GM23338 (cell line): ENCODE results near the gene EPHB3. TPM values are rescaled to one million over a fixed set of nuclear protein-coding genes. Genes with fewer than 3 reads are reported as not detected.

Experiments used
- ATAC-seq: fragments of 200-7000 bp; cut with Tn5 transposase; 3 replicates; pipeline ENCODE4 v1.9.1; 2020
- DNase-seq: peaks from one replicate; pipeline ENCODE4 v3.0.0-alpha.2; 2015; ENCODE audit warnings: low spot score
- H2AFZ ChIP-seq: fragments of 200-600 bp; sonication (generic); 2 replicates; pipeline ENCODE4 v1.8.0; 2016; ENCODE audit warnings: antibody characterized with exemption, mild to moderate bottlenecking, moderate library complexity
- H3F3A ChIP-seq: fragments of 200-600 bp; sonication (generic); replicated peaks from 2 replicates; pipeline ENCODE4 v1.8.0; 2017; ENCODE audit warnings: antibody characterized with exemption, mixed run types, low read depth
- H3K27ac ChIP-seq: fragments of 200-600 bp; sonication (generic); 2 replicates; pipeline ENCODE4 v1.6.1; 2016; ENCODE audit warnings: low read depth
- H3K27me3 ChIP-seq: fragments of 200-600 bp; sonication (generic); 2 replicates; pipeline ENCODE4 v1.8.0; 2016; ENCODE audit warnings: mild to moderate bottlenecking, mixed run types, moderate library complexity; ENCODE audit not compliant: insufficient read depth
- H3K36me3 ChIP-seq: fragments of 200-600 bp; sonication (generic); 2 replicates; pipeline ENCODE4 v1.8.0; 2016; ENCODE audit warnings: mild to moderate bottlenecking; ENCODE audit not compliant: insufficient read depth
- H3K4me1 ChIP-seq: fragments of 200-600 bp; sonication (generic); 2 replicates; pipeline ENCODE4 v1.8.0; 2016; ENCODE audit warnings: mild to moderate bottlenecking, moderate library complexity; ENCODE audit not compliant: insufficient read depth
- H3K4me2 ChIP-seq: fragments of 200-600 bp; sonication (generic); 2 replicates; pipeline ENCODE4 v1.7.1; 2017; ENCODE audit warnings: mixed run types
- H3K4me3 ChIP-seq: fragments of 200-600 bp; sonication (generic); 2 replicates; pipeline ENCODE4 v1.6.1; 2016; ENCODE audit warnings: mixed run types
- H3K79me2 ChIP-seq: fragments of 200-600 bp; sonication (generic); replicated peaks from 2 replicates; pipeline ENCODE4 v1.8.0; 2017; ENCODE audit warnings: mild to moderate bottlenecking; ENCODE audit not compliant: insufficient read depth
- H3K9me2 ChIP-seq: fragments of 200-600 bp; sonication (generic); 2 replicates; pipeline ENCODE4 v1.8.0; 2017; ENCODE audit not compliant: insufficient read depth
- H4K20me1 ChIP-seq: fragments of 200-600 bp; sonication (generic); replicated peaks from 2 replicates; pipeline ENCODE4 v1.8.0; 2017; ENCODE audit warnings: mild to moderate bottlenecking; ENCODE audit not compliant: insufficient read depth
- H3K27ac Mint-ChIP-seq: 2 replicates; pipeline ENCODE4 v1.8.0; 2020; ENCODE audit warnings: inconsistent platforms, mild to moderate bottlenecking, moderate library complexity, mixed read lengths
- H3K27me3 Mint-ChIP-seq: 3 replicates; pipeline ENCODE4 v1.8.0; 2022; ENCODE audit warnings: low read depth, mild to moderate bottlenecking, moderate library complexity, mixed read lengths, inconsistent platforms; ENCODE audit not compliant: insufficient read depth, poor library complexity
- H3K36me3 Mint-ChIP-seq: 3 replicates; pipeline ENCODE4 v1.8.0; 2021; ENCODE audit warnings: low read depth, mild to moderate bottlenecking, inconsistent platforms, moderate library complexity, mixed read lengths
- H3K4me1 Mint-ChIP-seq: 3 replicates; pipeline ENCODE4 v1.8.0; 2020; ENCODE audit warnings: mild to moderate bottlenecking, inconsistent platforms, mixed read lengths
- H3K4me3 Mint-ChIP-seq: 3 replicates; pipeline ENCODE4 v1.8.0; 2021; ENCODE audit warnings: moderate library complexity, mild to moderate bottlenecking, inconsistent platforms, mixed read lengths
- H3K9me3 Mint-ChIP-seq: 3 replicates; pipeline ENCODE4 v1.8.0; 2020; ENCODE audit warnings: moderate library complexity, mild to moderate bottlenecking, inconsistent platforms, mixed read lengths
- CREB1 ChIP-seq: fragments of 250-450 bp; sonication (Bioruptor Pico); IDR thresholded peaks from 2 replicates; pipeline ENCODE4 v1.5.0; 2020; ENCODE audit warnings: low read depth, mild to moderate bottlenecking, moderate library complexity
- EZH2 ChIP-seq: fragments of 200-600 bp; sonication (generic); IDR thresholded peaks from one replicate; pipeline ENCODE4 v1.8.0; 2017; ENCODE audit warnings: antibody characterized with exemption, mild to moderate bottlenecking, low read depth; ENCODE audit not compliant: unreplicated experiment
- EZH2phosphoT487 ChIP-seq: fragments of 200-600 bp; sonication (generic); IDR thresholded peaks from one replicate; pipeline ENCODE4 v1.8.1; 2018; ENCODE audit warnings: antibody characterized with exemption; ENCODE audit not compliant: unreplicated experiment
- JUNB ChIP-seq: IDR thresholded peaks from one replicate; pipeline ENCODE4 v1.6.1; 2016; ENCODE audit warnings: antibody characterized with exemption; ENCODE audit not compliant: unreplicated experiment
- NANOG ChIP-seq: IDR thresholded peaks from 2 replicates; pipeline ENCODE4 v1.6.1; 2016; ENCODE audit warnings: antibody characterized with exemption, borderline replicate concordance
- POLR2AphosphoS5 ChIP-seq: IDR thresholded peaks from 2 replicates; pipeline ENCODE4 v1.6.1; 2016; ENCODE audit warnings: antibody characterized with exemption, low read depth
- STAT1 ChIP-seq: IDR thresholded peaks from one replicate; pipeline ENCODE4 v1.6.1; 2016; ENCODE audit warnings: antibody characterized with exemption; ENCODE audit not compliant: unreplicated experiment
- ZNF114 ChIP-seq: fragments of 250-450 bp; sonication (Bioruptor Pico); IDR thresholded peaks from 2 replicates; pipeline ENCODE4 v1.5.0; 2020; ENCODE audit warnings: mild to moderate bottlenecking, moderate library complexity
- ZNF331 ChIP-seq: fragments of 250-450 bp; sonication (Bioruptor Pico); IDR thresholded peaks from 2 replicates; pipeline ENCODE4 v1.5.0; 2020; ENCODE audit warnings: low read depth, mild to moderate bottlenecking, moderate library complexity
- polyA plus RNA-seq: library from polyadenylated mRNA; unstranded; fragments of >200 nt; fragmentation: Nextera tagmentation; extraction: Ambion mirVana; gene quantifications from 2 replicates; pipeline ENCODE4 v1.2.1, GENCODE V29; 2016
- total RNA-seq: library from RNA; depleted of rRNA; stranded (reverse); fragments of >200 nt; shearing (Covaris generic); gene quantifications from 2 replicates; pipeline ENCODE4 v1.2.3, GENCODE V29; 2014
- TF ChIP-seq, protein P1 (sequence below): IDR thresholded peaks from one replicate; pipeline ENCODE4 v1.6.1; 2018; ENCODE audit warnings: antibody characterized with exemption; ENCODE audit not compliant: unreplicated experiment
- TF ChIP-seq, protein P2 (sequence below): IDR thresholded peaks from 2 replicates; pipeline ENCODE4 v1.6.1; 2016; ENCODE audit warnings: antibody characterized with exemption
- TF ChIP-seq, protein P3 (sequence below), 2 experiments: fragments of 200-600 bp in 1 of 2; sonication (generic) in 1 of 2; conservative IDR thresholded peaks; 2 replicates each; pipeline versions ENCODE4 v1.5.1 to v1.6.1; 2016 to 2017; ENCODE audit warnings: antibody characterized with exemption in 2 of 2, low read depth in 2 of 2, mild to moderate bottlenecking in 2 of 2, moderate library complexity in 1 of 2

Gene EPHB3
- total and polyA plus RNA-seq, 2 experiments from 2014 or later, result 0.57 to 2.0 TPM

DNA sequence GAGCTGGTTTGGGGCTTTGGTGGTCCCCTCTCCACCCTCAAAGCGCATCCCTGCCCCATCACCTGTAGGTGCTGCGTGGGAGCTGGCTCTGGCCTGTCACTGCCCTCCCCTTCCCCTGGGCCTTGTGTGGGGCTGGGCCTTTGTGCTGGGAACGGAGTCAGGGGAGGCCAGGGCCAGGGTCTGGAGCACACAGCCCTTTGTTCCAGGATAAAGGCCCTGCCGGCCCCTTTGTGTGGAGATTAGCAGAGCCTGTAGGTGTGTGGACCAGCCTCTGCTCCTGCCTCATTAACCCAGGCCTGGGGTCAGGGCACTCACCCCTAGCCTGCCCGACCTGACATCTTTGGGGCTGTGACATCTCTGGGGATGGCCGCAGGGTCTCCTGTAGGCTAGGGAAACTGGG is 8.9 kb downstream of the EPHB3 start:
- Mint-ChIP-seq H3K36me3 (no peaks in the 10 kb centered on the region), H3K9me3 (no peaks in the 10 kb centered on the region; the same call in 2 of the 3 replicates), H3K27me3 (peaks cover 73% of the 10 kb centered on the region), H3K4me3 (no peak overlapping the region), H3K27ac (no peak overlapping the region), H3K4me1 (peaks cover 58% of the 10 kb centered on the region)
- peaks cover 47% of the 10 kb centered on the region for H3K4me1 ChIP-seq
- DNase-seq, result no peak
- no peak overlapping the region for H3K27ac ChIP-seq
- H4K20me1 ChIP-seq, result no peaks in the 10 kb centered on the region; the same call in 1 of the 2 replicates
- peaks cover 86% of the 10 kb centered on the region for H3K27me3 ChIP-seq
- no peaks in the 10 kb centered on the region for H3F3A ChIP-seq
- H3K4me2 ChIP-seq, result no peak overlapping the region
- no peaks in the 10 kb centered on the region for H3K36me3 ChIP-seq
- no peak overlapping the region for H2AFZ ChIP-seq
- H3K4me3 ChIP-seq, result no peak overlapping the region
- no peaks in the 10 kb centered on the region for H3K9me2 ChIP-seq
- ATAC-seq, result peak; percentile 57
- TF ChIP-seq ZNF331 (CRISPR knock-in tag) (no peak), CREB1 (CRISPR knock-in tag) (no peak), EZH2 (no peak), NANOG (no peak)
- H3K79me2 ChIP-seq, result no peaks in the 10 kb centered on the region

DNA sequence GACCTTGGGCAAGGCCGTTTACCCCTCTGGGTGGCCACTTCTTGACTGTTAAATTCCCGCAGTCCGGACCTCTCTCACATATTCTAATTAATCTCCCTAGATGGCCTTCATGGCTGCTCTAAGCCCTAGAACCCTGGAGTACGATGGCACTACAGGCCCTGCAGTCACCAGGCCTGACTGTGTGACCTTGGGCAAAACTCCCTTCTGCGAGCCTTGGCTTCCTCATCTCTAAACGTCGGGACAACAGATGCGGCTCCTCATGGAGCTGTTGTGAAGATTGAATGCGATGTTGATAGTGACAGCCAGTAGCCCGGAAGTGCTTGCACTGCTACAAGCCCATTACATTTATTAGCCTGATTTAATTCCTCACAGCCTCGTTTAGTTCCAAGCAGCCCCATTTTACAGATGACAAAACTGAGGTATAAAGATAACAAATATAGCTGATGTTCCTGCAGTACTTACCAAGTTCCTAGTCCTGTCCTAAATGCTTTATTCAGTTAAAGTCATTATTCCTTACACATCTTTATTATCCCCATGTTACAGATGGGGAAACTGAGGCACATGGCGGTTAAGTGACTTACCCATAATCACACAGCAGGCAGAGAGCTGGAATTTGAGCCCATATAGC is 10.3 kb downstream of the EPHB3 start:
- no peak overlapping the region for H3K27ac ChIP-seq
- H3K4me3 ChIP-seq, result no peak overlapping the region
- no peaks in the 10 kb centered on the region for H3K36me3 ChIP-seq
- H3K9me2 ChIP-seq, result no peaks in the 10 kb centered on the region
- Mint-ChIP-seq H3K4me3 (no peak overlapping the region; the same call in 2 of the 3 replicates), H3K9me3 (no peaks in the 10 kb centered on the region; the same call in 2 of the 3 replicates), H3K36me3 (no peaks in the 10 kb centered on the region; the same call in 2 of the 3 replicates), H3K4me1 (peaks cover 57% of the 10 kb centered on the region), H3K27me3 (peaks cover 62% of the 10 kb centered on the region), H3K27ac (no peak overlapping the region)
- no peak overlapping the region for H3K4me2 ChIP-seq
- H3K4me1 ChIP-seq, result peaks cover 40% of the 10 kb centered on the region
- no peaks in the 10 kb centered on the region; the same call in 1 of the 2 replicates for H4K20me1 ChIP-seq
- no peak for DNase-seq
- peaks cover 84% of the 10 kb centered on the region for H3K27me3 ChIP-seq
- no peaks in the 10 kb centered on the region for H3F3A ChIP-seq
- ATAC-seq, result no peak
- no peaks in the 10 kb centered on the region for H3K79me2 ChIP-seq
- no peak overlapping the region for H2AFZ ChIP-seq
- no peak for TF ChIP-seq EZH2phosphoT487
- TF ChIP-seq POLR2AphosphoS5, result no peak
- TF ChIP-seq ZNF114 (CRISPR knock-in tag), result no peak
- TF ChIP-seq ZNF331 (CRISPR knock-in tag), result no peak
- no peak for TF ChIP-seq JUNB
- TF ChIP-seq EZH2, result no peak
- TF ChIP-seq, protein P1, sequence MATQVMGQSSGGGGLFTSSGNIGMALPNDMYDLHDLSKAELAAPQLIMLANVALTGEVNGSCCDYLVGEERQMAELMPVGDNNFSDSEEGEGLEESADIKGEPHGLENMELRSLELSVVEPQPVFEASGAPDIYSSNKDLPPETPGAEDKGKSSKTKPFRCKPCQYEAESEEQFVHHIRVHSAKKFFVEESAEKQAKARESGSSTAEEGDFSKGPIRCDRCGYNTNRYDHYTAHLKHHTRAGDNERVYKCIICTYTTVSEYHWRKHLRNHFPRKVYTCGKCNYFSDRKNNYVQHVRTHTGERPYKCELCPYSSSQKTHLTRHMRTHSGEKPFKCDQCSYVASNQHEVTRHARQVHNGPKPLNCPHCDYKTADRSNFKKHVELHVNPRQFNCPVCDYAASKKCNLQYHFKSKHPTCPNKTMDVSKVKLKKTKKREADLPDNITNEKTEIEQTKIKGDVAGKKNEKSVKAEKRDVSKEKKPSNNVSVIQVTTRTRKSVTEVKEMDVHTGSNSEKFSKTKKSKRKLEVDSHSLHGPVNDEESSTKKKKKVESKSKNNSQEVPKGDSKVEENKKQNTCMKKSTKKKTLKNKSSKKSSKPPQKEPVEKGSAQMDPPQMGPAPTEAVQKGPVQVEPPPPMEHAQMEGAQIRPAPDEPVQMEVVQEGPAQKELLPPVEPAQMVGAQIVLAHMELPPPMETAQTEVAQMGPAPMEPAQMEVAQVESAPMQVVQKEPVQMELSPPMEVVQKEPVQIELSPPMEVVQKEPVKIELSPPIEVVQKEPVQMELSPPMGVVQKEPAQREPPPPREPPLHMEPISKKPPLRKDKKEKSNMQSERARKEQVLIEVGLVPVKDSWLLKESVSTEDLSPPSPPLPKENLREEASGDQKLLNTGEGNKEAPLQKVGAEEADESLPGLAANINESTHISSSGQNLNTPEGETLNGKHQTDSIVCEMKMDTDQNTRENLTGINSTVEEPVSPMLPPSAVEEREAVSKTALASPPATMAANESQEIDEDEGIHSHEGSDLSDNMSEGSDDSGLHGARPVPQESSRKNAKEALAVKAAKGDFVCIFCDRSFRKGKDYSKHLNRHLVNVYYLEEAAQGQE, result no peak
- TF ChIP-seq, protein P2, sequence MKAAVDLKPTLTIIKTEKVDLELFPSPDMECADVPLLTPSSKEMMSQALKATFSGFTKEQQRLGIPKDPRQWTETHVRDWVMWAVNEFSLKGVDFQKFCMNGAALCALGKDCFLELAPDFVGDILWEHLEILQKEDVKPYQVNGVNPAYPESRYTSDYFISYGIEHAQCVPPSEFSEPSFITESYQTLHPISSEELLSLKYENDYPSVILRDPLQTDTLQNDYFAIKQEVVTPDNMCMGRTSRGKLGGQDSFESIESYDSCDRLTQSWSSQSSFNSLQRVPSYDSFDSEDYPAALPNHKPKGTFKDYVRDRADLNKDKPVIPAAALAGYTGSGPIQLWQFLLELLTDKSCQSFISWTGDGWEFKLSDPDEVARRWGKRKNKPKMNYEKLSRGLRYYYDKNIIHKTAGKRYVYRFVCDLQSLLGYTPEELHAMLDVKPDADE, result no peak
- TF ChIP-seq CREB1 (CRISPR knock-in tag), result no peak
- no peak for TF ChIP-seq NANOG
- TF ChIP-seq, protein P3, sequence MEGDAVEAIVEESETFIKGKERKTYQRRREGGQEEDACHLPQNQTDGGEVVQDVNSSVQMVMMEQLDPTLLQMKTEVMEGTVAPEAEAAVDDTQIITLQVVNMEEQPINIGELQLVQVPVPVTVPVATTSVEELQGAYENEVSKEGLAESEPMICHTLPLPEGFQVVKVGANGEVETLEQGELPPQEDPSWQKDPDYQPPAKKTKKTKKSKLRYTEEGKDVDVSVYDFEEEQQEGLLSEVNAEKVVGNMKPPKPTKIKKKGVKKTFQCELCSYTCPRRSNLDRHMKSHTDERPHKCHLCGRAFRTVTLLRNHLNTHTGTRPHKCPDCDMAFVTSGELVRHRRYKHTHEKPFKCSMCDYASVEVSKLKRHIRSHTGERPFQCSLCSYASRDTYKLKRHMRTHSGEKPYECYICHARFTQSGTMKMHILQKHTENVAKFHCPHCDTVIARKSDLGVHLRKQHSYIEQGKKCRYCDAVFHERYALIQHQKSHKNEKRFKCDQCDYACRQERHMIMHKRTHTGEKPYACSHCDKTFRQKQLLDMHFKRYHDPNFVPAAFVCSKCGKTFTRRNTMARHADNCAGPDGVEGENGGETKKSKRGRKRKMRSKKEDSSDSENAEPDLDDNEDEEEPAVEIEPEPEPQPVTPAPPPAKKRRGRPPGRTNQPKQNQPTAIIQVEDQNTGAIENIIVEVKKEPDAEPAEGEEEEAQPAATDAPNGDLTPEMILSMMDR (conservative IDR thresholded peaks at IDR 0.05; ENCODE audit: low read depth in 2 of 2), result no peak
- TF ChIP-seq STAT1, result no peak
